HL-60 (cell line): ENCODE results near the gene SPIB.

Source experiments
- CTCF ChIP-seq: IDR thresholded peaks from one replicate; pipeline ENCODE4 v1.5.1; 2011; ENCODE audit warnings: low read length, control low read depth, inconsistent platforms; ENCODE audit not compliant: insufficient read depth
- GABPA ChIP-seq: IDR thresholded peaks from 2 replicates; pipeline ENCODE4 v1.6.1; 2012; ENCODE audit warnings: low read depth
- POLR2AphosphoS5 ChIP-seq: IDR thresholded peaks from 2 replicates; pipeline ENCODE4 v1.6.1; 2012; ENCODE audit warnings: low read depth
- REST ChIP-seq: IDR thresholded peaks from 2 replicates; pipeline ENCODE4 v1.6.1; 2012; ENCODE audit warnings: low read depth; ENCODE audit not compliant: insufficient replicate concordance
- SPI1 ChIP-seq: IDR thresholded peaks from 2 replicates; pipeline ENCODE4 v1.6.1; 2012; ENCODE audit warnings: low read depth, mild to moderate bottlenecking, borderline replicate concordance

GRCh38 chr19:50419022-50419579, 363 bp downstream of the SPIB start:
- TF ChIP-seq GABPA: no peak
- TF ChIP-seq CTCF: no peak
- TF ChIP-seq POLR2AphosphoS5: no peak
- TF ChIP-seq REST: no peak
- TF ChIP-seq SPI1: no peak
